DOHH2 (cell line): ENCODE data around the gene ANKRD13A.
"Not testable (repeated sequence)": the region's sequence is repeated elsewhere in the genome, so short reads cannot be mapped to it uniquely, and the experiment has no call there.

ENCODE experiments used
- H3F3A ChIP-seq: fragments of 200-600 bp; sonication (generic), shearing (Covaris generic); 2 replicates; pipeline ENCODE4 v1.6.0; 2016; ENCODE audit warnings: antibody characterized with exemption, mild to moderate bottlenecking; ENCODE audit not compliant: control insufficient read depth, insufficient read depth
- H3K27ac ChIP-seq: fragments of 200-600 bp; sonication (generic); 2 replicates; pipeline ENCODE4 v1.5.1; 2014; ENCODE audit warnings: low read depth, mild to moderate bottlenecking, low read length, moderate library complexity
- H3K27me3 ChIP-seq: fragments of 200-600 bp; sonication (generic); 2 replicates; pipeline ENCODE4 v1.6.1; 2014; ENCODE audit warnings: mild to moderate bottlenecking, low read length, mixed read lengths; ENCODE audit not compliant: control insufficient read depth
- H3K36me3 ChIP-seq: fragments of 200-600 bp; sonication (generic); 2 replicates; pipeline ENCODE4 v1.6.1; 2014; ENCODE audit warnings: mild to moderate bottlenecking, low read length, moderate library complexity, mixed read lengths; ENCODE audit not compliant: control insufficient read depth
- H3K4me1 ChIP-seq: fragments of 200-600 bp; sonication (generic); 2 replicates; pipeline ENCODE4 v1.6.1; 2014; ENCODE audit warnings: mild to moderate bottlenecking, low read length, mixed read lengths; ENCODE audit not compliant: control insufficient read depth
- H3K4me2 ChIP-seq: fragments of 200-600 bp; sonication (generic); 2 replicates; pipeline ENCODE4 v1.6.0; 2014; ENCODE audit warnings: mild to moderate bottlenecking, low read length, moderate library complexity
- H3K4me3 ChIP-seq: fragments of 200-600 bp; sonication (generic); 2 replicates; pipeline ENCODE4 v1.5.1; 2014; ENCODE audit warnings: mild to moderate bottlenecking, low read length, mixed read lengths
- H3K79me2 ChIP-seq: fragments of 200-600 bp; sonication (generic); 2 replicates; pipeline ENCODE4 v1.6.1; 2014; ENCODE audit warnings: mild to moderate bottlenecking, low read length, mixed read lengths; ENCODE audit not compliant: control insufficient read depth
- H3K9me2 ChIP-seq: fragments of 200-600 bp; sonication (generic); replicated peaks from 2 replicates; pipeline ENCODE4 v1.6.1; 2014; ENCODE audit warnings: mild to moderate bottlenecking, low read length, mixed read lengths; ENCODE audit not compliant: control insufficient read depth
- H3K9me3 ChIP-seq: fragments of 200-600 bp; sonication (generic); 2 replicates; pipeline ENCODE4 v1.6.1; 2014; ENCODE audit warnings: antibody characterized with exemption, low read length, mixed read lengths; ENCODE audit not compliant: control insufficient read depth, insufficient read depth
- H4K20me1 ChIP-seq: fragments of 200-600 bp; sonication (generic); 2 replicates; pipeline ENCODE4 v1.6.0; 2014; ENCODE audit warnings: low read depth, mild to moderate bottlenecking, antibody characterized with exemption, low read length, moderate library complexity; ENCODE audit not compliant: control insufficient read depth, insufficient read depth
- EZH2phosphoT487 ChIP-seq: fragments of 200-600 bp; sonication (generic); IDR thresholded peaks from 2 replicates; pipeline ENCODE4 v1.6.1; 2017; ENCODE audit warnings: borderline replicate concordance, mild to moderate bottlenecking, antibody characterized with exemption, low read length, moderate library complexity, mixed read lengths
- TF ChIP-seq, protein P1 (sequence below): fragments of 200-600 bp; sonication (generic); IDR thresholded peaks from one replicate; pipeline ENCODE4 v1.5.1; 2014; ENCODE audit warnings: antibody characterized with exemption, mild to moderate bottlenecking, low read depth, low read length; ENCODE audit not compliant: poor library complexity, severe bottlenecking

Gene ANKRD13A

DNA sequence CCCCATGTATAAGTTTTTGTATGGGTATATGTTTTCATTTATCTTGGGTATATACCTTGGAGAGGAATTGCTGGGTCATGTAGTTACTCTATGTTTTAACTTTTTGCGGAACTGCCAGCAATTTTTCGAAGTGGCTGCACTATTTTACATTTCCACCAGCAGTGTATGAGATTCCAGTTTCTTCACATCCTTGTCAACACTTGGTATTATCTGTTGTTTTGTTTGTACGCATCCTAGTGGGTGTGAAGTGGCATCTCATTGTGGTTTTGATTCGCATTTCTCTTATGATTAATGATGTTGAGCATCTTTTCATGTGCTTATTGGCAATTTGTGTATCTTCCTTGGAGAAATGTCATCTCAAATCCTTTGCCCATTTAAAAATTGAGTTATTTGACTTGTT, 6.9 kb downstream of the ANKRD13A start:
- Histone ChIP-seq H3F3A (peaks cover 50% of the 10 kb centered on the region), H3K4me1 (peaks cover 99% of the 10 kb centered on the region), H4K20me1 (no peaks in the 10 kb centered on the region), H3K4me3 (peak overlapping the region; percentile 81), H3K27ac (peak overlapping the region; percentile 94), H3K9me2 (no peaks in the 10 kb centered on the region), H3K9me3 (no peaks in the 10 kb centered on the region), H3K27me3 (no peaks in the 10 kb centered on the region), H3K4me2 (peak overlapping the region; percentile 96), H3K36me3 (peaks cover 72% of the 10 kb centered on the region), H3K79me2 (peaks cover 99% of the 10 kb centered on the region)
- no peak for TF ChIP-seq EZH2phosphoT487
- TF ChIP-seq, protein P1, sequence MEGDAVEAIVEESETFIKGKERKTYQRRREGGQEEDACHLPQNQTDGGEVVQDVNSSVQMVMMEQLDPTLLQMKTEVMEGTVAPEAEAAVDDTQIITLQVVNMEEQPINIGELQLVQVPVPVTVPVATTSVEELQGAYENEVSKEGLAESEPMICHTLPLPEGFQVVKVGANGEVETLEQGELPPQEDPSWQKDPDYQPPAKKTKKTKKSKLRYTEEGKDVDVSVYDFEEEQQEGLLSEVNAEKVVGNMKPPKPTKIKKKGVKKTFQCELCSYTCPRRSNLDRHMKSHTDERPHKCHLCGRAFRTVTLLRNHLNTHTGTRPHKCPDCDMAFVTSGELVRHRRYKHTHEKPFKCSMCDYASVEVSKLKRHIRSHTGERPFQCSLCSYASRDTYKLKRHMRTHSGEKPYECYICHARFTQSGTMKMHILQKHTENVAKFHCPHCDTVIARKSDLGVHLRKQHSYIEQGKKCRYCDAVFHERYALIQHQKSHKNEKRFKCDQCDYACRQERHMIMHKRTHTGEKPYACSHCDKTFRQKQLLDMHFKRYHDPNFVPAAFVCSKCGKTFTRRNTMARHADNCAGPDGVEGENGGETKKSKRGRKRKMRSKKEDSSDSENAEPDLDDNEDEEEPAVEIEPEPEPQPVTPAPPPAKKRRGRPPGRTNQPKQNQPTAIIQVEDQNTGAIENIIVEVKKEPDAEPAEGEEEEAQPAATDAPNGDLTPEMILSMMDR: no peak

DNA sequence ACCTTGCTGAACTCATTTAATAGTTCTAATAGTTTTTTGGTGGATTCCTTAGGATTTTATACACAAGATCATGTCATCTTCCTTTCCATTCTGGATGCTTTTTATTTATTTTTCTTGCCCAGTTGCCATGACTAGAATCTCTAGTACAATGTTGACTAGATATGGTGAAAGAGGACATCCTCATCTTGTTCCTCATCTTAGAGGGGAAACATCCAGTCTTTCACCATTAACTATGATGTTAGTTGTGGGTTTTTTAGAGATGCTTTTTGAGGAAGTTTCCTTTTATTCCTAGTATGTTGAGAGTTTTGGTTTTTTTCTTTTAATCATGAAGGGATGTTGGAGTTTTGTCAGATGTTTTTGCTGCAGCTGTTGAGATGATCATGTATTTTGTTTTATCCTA, 8.7 kb downstream of the ANKRD13A start:
- H3K4me2 ChIP-seq: peak overlapping the region; percentile 96
- peaks cover 99% of the 10 kb centered on the region for H3K79me2 ChIP-seq
- peak overlapping the region; percentile 43 for H3K27ac ChIP-seq
- H3K9me3 ChIP-seq: no peaks in the 10 kb centered on the region
- H3K4me1 ChIP-seq: peaks cover 99% of the 10 kb centered on the region
- H3K27me3 ChIP-seq: no peaks in the 10 kb centered on the region
- peaks cover 59% of the 10 kb centered on the region for H3F3A ChIP-seq
- H3K9me2 ChIP-seq: no peaks in the 10 kb centered on the region
- peak overlapping the region; percentile 15 for H3K4me3 ChIP-seq
- H4K20me1 ChIP-seq: no peaks in the 10 kb centered on the region
- H3K36me3 ChIP-seq: peaks cover 66% of the 10 kb centered on the region
- TF ChIP-seq, protein P1: no peak
- no peak for TF ChIP-seq EZH2phosphoT487

DNA sequence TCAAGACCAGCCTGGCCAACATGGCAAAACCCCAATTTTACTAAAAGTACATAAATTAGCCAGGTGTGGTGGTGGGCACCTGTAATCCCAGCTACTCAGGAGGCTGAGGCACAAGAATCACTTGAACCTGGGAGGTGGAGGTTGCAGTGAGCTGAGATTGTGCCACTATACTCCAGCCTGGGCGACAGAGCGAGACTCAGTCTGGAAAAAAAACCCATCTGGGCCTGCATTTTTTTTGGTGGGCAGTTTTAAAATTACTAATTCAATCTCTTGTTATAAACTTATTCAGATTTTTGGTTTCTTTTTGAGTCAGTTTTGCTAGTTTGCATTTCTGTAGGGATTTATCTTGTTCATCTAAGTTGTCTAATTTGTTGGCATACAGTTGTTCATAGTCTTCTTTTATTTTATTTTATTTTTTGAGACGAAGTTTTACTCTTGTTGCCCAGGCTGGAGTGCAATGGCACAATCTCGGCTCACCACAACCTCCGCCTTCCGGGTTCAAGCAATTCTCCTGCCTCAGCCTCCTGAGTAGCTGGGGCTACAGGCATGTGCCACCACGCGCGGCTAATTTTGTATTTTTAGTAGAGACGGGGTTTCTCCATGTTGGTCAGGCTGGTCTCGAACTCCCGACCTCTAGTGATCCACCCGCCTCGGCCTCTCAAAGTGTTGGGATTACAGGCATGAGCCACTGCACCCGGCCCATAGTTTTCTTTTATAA, 9.6 kb downstream of the ANKRD13A start:
- H3K36me3 ChIP-seq: peaks cover 66% of the 10 kb centered on the region
- H3F3A ChIP-seq: peaks cover 57% of the 10 kb centered on the region
- H3K4me3 ChIP-seq: peak overlapping the region; percentile 80
- peaks cover 99% of the 10 kb centered on the region for H3K79me2 ChIP-seq
- not testable (repeated sequence) for H3K9me3 ChIP-seq, H4K20me1 ChIP-seq, H3K9me2 ChIP-seq, H3K27me3 ChIP-seq
- peak overlapping the region; percentile 99 for H3K4me2 ChIP-seq
- H3K4me1 ChIP-seq: peaks cover 98% of the 10 kb centered on the region
- peak overlapping the region; percentile 95 for H3K27ac ChIP-seq

DNA sequence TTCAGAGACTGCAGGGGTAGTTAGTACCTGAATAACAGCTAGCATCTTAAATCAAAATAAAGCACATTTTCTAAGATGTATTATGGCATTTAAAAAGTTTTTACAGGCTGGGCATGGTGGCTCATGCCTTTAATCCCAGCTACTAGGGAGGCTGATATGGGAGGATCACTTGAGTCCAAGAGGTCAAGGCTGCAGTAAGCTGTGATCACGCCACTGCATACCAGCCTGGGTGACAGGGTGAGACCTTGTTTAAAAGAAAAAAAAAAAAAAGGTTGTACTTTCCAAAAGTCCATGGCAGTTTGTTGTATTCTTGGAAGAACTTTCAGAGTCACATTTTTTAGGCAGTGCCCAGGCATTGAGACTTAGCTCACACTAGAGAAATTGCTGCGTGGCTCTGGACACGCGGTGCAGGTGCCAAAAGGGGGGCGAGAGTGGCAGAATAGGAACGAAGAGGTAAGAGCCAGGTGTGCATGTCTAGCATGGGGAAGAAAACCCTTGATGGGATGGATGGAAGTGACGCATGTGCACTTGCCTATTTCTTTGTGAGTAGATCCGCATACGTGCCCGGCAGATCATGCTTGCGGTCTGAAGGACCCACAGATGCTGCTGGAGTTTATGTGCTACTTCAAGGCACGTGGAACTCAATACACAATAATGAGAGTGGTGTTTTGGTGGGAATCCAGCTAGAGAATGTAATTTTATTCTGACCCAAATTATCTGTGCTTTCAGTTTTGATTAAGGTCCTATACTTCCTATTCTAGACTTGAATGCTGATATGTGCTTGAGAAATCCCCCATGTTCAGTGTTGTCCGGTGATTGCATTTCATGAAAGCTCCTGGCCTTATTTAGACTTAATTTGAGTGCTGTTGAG, 11.9 kb downstream of the ANKRD13A start:
- Histone ChIP-seq H3K27ac (peak overlapping the region; percentile 95), H3K4me1 (peaks cover 92% of the 10 kb centered on the region), H3K9me3 (no peaks in the 10 kb centered on the region), H3K36me3 (peaks cover 71% of the 10 kb centered on the region), H4K20me1 (no peaks in the 10 kb centered on the region), H3K4me3 (peak overlapping the region; percentile 80), H3K79me2 (peaks cover 92% of the 10 kb centered on the region), H3F3A (peaks cover 39% of the 10 kb centered on the region), H3K27me3 (no peaks in the 10 kb centered on the region), H3K9me2 (no peaks in the 10 kb centered on the region), H3K4me2 (peak overlapping the region; percentile 99)
- TF ChIP-seq, protein P1: no peak
- no peak for TF ChIP-seq EZH2phosphoT487
